ENCODE results near the gene RIPK1.

Gene RIPK1

GRCh38 chr6:3085074-3085473 is 16.8 kb downstream of the RIPK1 start:
- DNase-seq (ENCODE audit: low spot score): no peak

- no peak for DNase-seq (ENCODE audit: low spot score)
Measured at GRCh38 chr6:3086282-3086946, 18.1 kb downstream of the RIPK1 start.

- no peak for DNase-seq (ENCODE audit: low spot score)
Measured at GRCh38 chr6:3088446-3088845, 20.2 kb downstream of the RIPK1 start.

- DNase-seq (ENCODE audit: low spot score): no peak
Measured at GRCh38 chr6:3088968-3089367, 20.7 kb downstream of the RIPK1 start.

GRCh38 chr6:3090013-3090412 is 21.7 kb downstream of the RIPK1 start:
- DNase-seq (ENCODE audit: low spot score): no peak

GRCh38 chr6:3094815-3095214 is 26.5 kb downstream of the RIPK1 start:
- DNase-seq (ENCODE audit: low spot score): no peak

- no peak for DNase-seq (ENCODE audit: low spot score)
Measured at GRCh38 chr6:3102875-3103274, 34.6 kb downstream of the RIPK1 start.

- no peak for DNase-seq (ENCODE audit: low spot score)
Measured at GRCh38 chr6:3108746-3109414, 40.6 kb downstream of the RIPK1 start.

GRCh38 chr6:3109761-3110160 is 41.5 kb downstream of the RIPK1 start:
- DNase-seq (ENCODE audit: low spot score): no peak

- no peak for DNase-seq (ENCODE audit: low spot score)
Measured at GRCh38 chr6:3114377-3114776, 46.1 kb downstream of the RIPK1 start.

GRCh38 chr6:3117912-3118352 is 49.6 kb downstream of the RIPK1 start:
- DNase-seq (ENCODE audit: low spot score): no peak

- peak; percentile 92 for DNase-seq (ENCODE audit: low spot score)
Measured at GRCh38 chr6:3118353-3119039, 50.2 kb downstream of the RIPK1 start, which contains the start of gene BPHL. BPHL (plus strand) TSS chr6:3118711; CDS start chr6:3118741, 30 bp downstream.

GRCh38 chr6:3119040-3119723 is 50.9 kb downstream of the RIPK1 start:
- no peak for DNase-seq (ENCODE audit: low spot score)

- DNase-seq (ENCODE audit: low spot score): no peak
Measured at GRCh38 chr6:3120765-3121089, 52.4 kb downstream of the RIPK1 start.

- no peak for DNase-seq (ENCODE audit: low spot score)
Measured at GRCh38 chr6:3122823-3123182, 54.5 kb downstream of the RIPK1 start.

GRCh38 chr6:3124667-3125066 is 56.4 kb downstream of the RIPK1 start:
- no peak for DNase-seq (ENCODE audit: low spot score)

- DNase-seq (ENCODE audit: low spot score): no peak
Measured at GRCh38 chr6:3125815-3126214, 57.5 kb downstream of the RIPK1 start.

- DNase-seq (ENCODE audit: low spot score): no peak
Measured at GRCh38 chr6:3128356-3129108, 60.2 kb downstream of the RIPK1 start.

- no peak for DNase-seq (ENCODE audit: low spot score)
Measured at GRCh38 chr6:3131695-3132094, 63.4 kb downstream of the RIPK1 start.

- DNase-seq (ENCODE audit: low spot score): no peak
Measured at GRCh38 chr6:3133515-3133914, 65.2 kb downstream of the RIPK1 start.

- no peak for DNase-seq (ENCODE audit: low spot score)
Measured at GRCh38 chr6:3135668-3136291, 67.5 kb downstream of the RIPK1 start.

Data from HuH-7 (cell line).